SK-MEL-5 (cell line): ENCODE results near the gene SRSF9. TPM values are rescaled to one million over a fixed set of nuclear protein-coding genes. Genes with fewer than 3 reads are reported as not detected.

Experiments
- DNase-seq: peaks from one replicate; pipeline ENCODE4 v3.0.0-alpha.2; 2016; ENCODE audit warnings: low read depth, low spot score
- in situ Hi-C: cut with HindIII; loops from 2 replicates; pipeline ENCODE4 v1.10.0; 2016; ENCODE audit warnings: low sequenced_read_pairs, high pct_unique_total_duplicates, low pct_unique_long_range_greater_than_20kb
- small RNA-seq, 2 experiments: library from RNA; depleted of rRNA; stranded (forward); fragments of <200 nt; gene quantifications; one replicate each; pipeline ENCODE3, GENCODE V24; 2014
- total RNA-seq: library from RNA; depleted of rRNA; stranded (reverse); fragments of >200 nt; shearing (Covaris generic); gene quantifications from 2 replicates; pipeline ENCODE4 v1.2.3, GENCODE V29; 2014; rRNA removed

Gene SRSF9
- total RNA-seq, 1 experiment from 2014 or later: 229 TPM

DNA sequence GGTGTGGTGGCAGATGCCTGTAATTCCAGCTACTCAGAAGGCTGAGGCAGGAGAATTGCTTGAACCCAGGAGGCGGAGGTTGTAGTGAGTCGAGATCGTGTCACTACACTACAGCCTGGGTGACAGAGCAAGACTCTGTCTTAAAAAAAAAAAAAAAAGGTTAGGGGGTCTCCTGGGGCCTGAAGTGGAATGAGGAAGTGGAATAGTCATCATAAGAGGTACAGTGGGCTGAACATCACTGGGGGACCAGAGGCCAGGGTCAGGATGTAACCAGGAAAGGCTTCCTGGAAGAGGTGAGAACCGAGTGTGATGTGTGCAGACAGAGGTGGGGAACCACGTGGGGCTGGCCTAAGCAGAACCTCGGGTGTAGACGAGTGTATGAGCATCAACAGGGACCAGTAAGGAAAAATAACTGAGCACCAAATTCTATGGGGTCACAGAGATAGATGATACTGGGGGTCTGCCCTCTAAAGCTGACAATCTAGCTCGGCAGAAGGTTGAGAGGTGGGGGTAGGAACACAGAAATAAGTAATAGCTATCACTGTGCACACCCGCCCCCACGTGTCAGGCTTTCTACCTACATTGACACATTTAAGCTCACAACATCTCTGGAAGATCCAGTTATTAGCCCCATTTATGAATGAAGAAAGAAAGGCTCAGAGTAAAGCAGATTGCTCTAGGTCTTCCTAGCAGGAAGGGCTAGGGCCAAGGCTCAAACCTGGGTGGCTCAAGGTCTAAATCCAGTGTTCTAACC is 36.6 kb downstream of the SRSF9 start:
- DNase-seq: no peak
- in situ Hi-C loops: no loop called here

DNA sequence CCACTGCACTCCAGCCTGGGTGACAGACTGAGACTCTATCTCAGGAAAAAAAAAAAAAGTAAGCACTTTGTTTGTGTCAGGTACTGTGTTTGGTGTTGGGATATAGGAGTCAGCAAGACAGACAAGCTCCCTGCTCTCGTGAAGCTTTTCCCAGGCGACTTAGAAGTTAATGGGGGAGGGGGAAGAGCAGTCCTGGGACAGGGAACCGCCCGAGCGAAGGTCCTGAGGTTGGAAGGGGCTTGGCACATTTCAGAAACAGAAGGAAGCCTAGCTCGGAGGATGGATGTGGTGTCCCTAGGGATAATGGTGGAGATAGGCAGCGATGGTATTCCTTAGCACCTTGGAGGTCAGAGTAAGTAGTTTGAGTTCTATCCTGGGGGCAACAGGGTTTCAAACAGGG is 40.2 kb downstream of the SRSF9 start:
- DNase-seq: no peak
- in situ Hi-C loops: no loop called here

DNA sequence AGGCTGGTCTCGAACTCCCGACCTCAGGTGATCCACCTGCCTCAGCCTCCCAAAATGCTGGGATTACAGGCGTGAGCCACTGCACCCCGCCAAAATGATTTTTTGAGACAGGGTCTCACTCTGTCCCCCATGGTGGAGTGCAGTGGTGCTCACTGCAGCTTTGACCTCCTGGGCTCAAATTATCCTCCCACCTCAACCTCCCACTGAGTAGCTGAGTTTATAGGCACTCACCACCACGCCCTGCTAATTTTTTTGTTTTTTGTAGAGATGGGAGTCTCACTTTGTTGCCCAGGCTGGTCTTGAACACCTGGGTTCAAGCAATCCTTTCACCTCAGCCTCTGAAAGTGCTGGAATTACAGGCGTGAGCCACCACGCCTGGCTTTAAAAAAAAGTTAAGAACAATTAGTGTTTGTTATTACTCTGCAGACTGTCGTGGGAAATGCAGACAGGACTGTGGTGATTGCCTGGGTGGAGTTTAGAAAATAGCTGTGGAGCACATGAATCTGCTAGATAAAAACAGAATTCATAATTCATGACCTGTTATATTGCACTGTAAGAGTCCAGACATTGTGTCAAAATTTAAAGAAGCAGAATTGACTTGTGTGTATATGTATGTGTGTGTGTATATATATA is 40.8 kb downstream of the SRSF9 start:
- in situ Hi-C loops: no loop called here
- DNase-seq: no peak

- in situ Hi-C loops: no loop called here
- DNase-seq: no peak
Observed at GRCh38 chr12:120425797-120426196, 43.8 kb downstream of the SRSF9 start.

- DNase-seq: no peak
- in situ Hi-C loops: no loop called here
Observed at GRCh38 chr12:120422892-120423456, 46.6 kb downstream of the SRSF9 start.

DNA sequence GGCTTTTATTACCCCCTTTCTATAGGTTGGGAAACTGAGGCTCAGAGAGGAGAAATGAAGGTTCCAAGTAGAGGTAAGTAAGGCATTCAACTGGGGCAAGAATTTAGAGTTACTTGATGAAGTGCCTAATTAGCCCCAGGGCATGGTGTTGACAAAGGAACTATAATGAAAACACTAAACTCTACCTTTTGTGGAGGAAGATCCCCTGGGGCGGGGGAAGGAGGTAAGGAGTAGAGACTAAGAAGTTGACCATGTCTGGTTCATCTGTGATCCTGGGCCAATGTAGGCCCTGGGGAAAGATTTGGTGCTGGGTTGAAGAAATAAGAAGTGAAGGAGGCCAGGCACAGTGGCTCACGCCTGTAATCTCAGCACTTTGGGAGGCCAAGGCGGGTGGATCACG is 47.8 kb downstream of the SRSF9 start:
- peak; percentile 32 for DNase-seq
- in situ Hi-C loops: no loop called here

GRCh38 chr12:120417917-120418580 is 51.5 kb downstream of the SRSF9 start:
- in situ Hi-C loops: no loop called here
- DNase-seq: no peak

GRCh38 chr12:120416490-120417216 is 52.9 kb downstream of the SRSF9 start:
- in situ Hi-C loops: no loop called here
- no peak for DNase-seq

GRCh38 chr12:120413901-120414695 is 55.5 kb downstream of the SRSF9 start:
- no peak for DNase-seq
- in situ Hi-C loops: no loop called here

GRCh38 chr12:120412421-120412820 is 57.1 kb downstream of the SRSF9 start:
- in situ Hi-C loops: no loop called here

More at GRCh38 chr12:120412421-120412820, 57.1 kb downstream of the SRSF9 start:
- DNase-seq: no peak

Small RNA genes lying within 50 kb of the gene (small RNA-seq; reads per million reads assigned to genes)
- 0 reads per million in 2 experiments for gene RF00019

Other genes starting within 250 kb of the SRSF9 start
- gene PXN, start 204.0 kb downstream of the SRSF9 start, total RNA-seq: 22.0 and 26.1 TPM in 2 replicates
- gene RNU4-2, start 177.8 kb downstream of the SRSF9 start, total RNA-seq: under 0.01 TPM in 2 replicates
- gene RNU4-1, start 176.5 kb downstream of the SRSF9 start, total RNA-seq: not detected in 2 replicates
- 1.9 and 2.8 TPM in 2 replicates for gene SIRT4, start 167.4 kb downstream of the SRSF9 start, total RNA-seq
- gene PLA2G1B, start 142.0 kb downstream of the SRSF9 start, total RNA-seq: not detected in 2 replicates
- gene MSI1, start 100.6 kb downstream of the SRSF9 start, total RNA-seq: 0.85 and 1.3 TPM in 2 replicates
- gene COX6A1, start 31.6 kb downstream of the SRSF9 start, total RNA-seq: 1,050 and 1,113 TPM in 2 replicates
- gene TRIAP1, start 23.4 kb downstream of the SRSF9 start, total RNA-seq: 39.3 and 45.1 TPM in 2 replicates
- 33.9 and 37.0 TPM in 2 replicates for gene GATC, start 23.3 kb downstream of the SRSF9 start, total RNA-seq
- gene DYNLL1, start 26.4 kb upstream of the SRSF9 start, total RNA-seq: 447 and 502 TPM in 2 replicates
- gene COQ5, start 59.4 kb upstream of the SRSF9 start, total RNA-seq: 40.5 and 43.5 TPM in 2 replicates
- 42.2 and 51.8 TPM in 2 replicates for gene RNF10, start 64.6 kb upstream of the SRSF9 start, total RNA-seq
- 63.4 and 75.6 TPM in 2 replicates for gene POP5, start 111.7 kb upstream of the SRSF9 start, total RNA-seq
- 1.2 and 2.8 TPM in 2 replicates for gene CABP1, start 170.9 kb upstream of the SRSF9 start, total RNA-seq
- 150 and 156 TPM in 2 replicates for gene MLEC, start 217.4 kb upstream of the SRSF9 start, total RNA-seq
- gene UNC119B, start 240.7 kb upstream of the SRSF9 start, total RNA-seq: 11.6 and 12.1 TPM in 2 replicates